ENCODE measurements around the gene LAMA5. TPM values are rescaled to one million over a fixed set of nuclear protein-coding genes. Genes with fewer than 3 reads are reported as not detected.

The LAMA5 gene
- total and polyA plus RNA-seq, 2 of the 8 experiments (the other 6 are each of a cell fraction or from before 2014, with no cell fraction given): 34.4 to 225 TPM

- H3K4me1 ChIP-seq (replicated peaks in 1 of 4; ENCODE audit: control insufficient read depth in 3 of 4, insufficient read depth in 4 of 4, low read length in 3 of 4): peaks cover 0 to 6% (median 1%) of the 10 kb centered on the region in 4 experiments; a peak in 5 of 7 replicates
- WGBS, 2 experiments (ENCODE audit: extremely low coverage in 1 of 2, insufficient coverage in 1 of 2, insufficient read length in 1 of 2, insufficient replicate concordance in 2 of 2, low coverage in 1 of 2, low lambda C conversion rate in 2 of 2, missing lambda C conversion rate in 1 of 2): 91% methylated on average over 21 of the region's 26 CpGs; no CpG with 5 or more reads in 1 of the 2 experiments
- no peaks in the 10 kb centered on the region for H3K9me3 ChIP-seq (ENCODE audit: insufficient read depth in 2 of 2, low read depth in 1 of 2, low read length in 1 of 2)
- no peak overlapping the region for H3K27ac ChIP-seq (ENCODE audit: low read depth, low read length)
- H3K9ac ChIP-seq (replicated peaks in 1 of 4; ENCODE audit: extremely low read depth in 1 of 4, low read depth in 3 of 4, low read length in 3 of 4): no peak overlapping the region
- H3K23me2 ChIP-seq (ENCODE audit: low read depth, low read length): no peaks in the 10 kb centered on the region; the same call in 1 of the 2 replicates
- H3K79me2 ChIP-seq (ENCODE audit: control insufficient read depth in 1 of 2, insufficient read depth in 2 of 2, low read length in 2 of 2): peaks cover 6 to 18% of the 10 kb centered on the region in 2 experiments; a peak in 3 of 4 replicates
- H3K4me2 ChIP-seq (ENCODE audit: insufficient read depth in 1 of 2, low read depth in 2 of 2, low read length in 2 of 2): no peak overlapping the region
- H2BK20ac ChIP-seq (ENCODE audit: low read length): no peak overlapping the region
- H2BK120ac ChIP-seq (replicated peaks; ENCODE audit: low read depth, low read length): no peak overlapping the region
- peaks cover 37 to 91% (median 76%) of the 10 kb centered on the region in 4 experiments for H3K36me3 ChIP-seq (ENCODE audit: control insufficient read depth in 2 of 4, insufficient read depth in 4 of 4, low read length in 3 of 4)
- H3K4ac ChIP-seq (replicated peaks; ENCODE audit: insufficient read length, low read depth, low read length): no peak overlapping the region
- H4K20me1 ChIP-seq (replicated peaks in 1 of 2; ENCODE audit: control insufficient read depth in 1 of 2, insufficient read depth in 2 of 2, low read length in 2 of 2): peaks cover 23 to 42% of the 10 kb centered on the region in 2 experiments
- H3K27me3 ChIP-seq (replicated peaks in 1 of 4; ENCODE audit: control insufficient read depth in 3 of 4, extremely low read depth in 1 of 4, insufficient read depth in 3 of 4, low read length in 3 of 4): no peaks in the 10 kb centered on the region
- no peak for DNase-seq (ENCODE audit: low read depth in 1 of 2, low spot score in 2 of 2)
- FAIRE-seq: no peak
- H2AK5ac ChIP-seq (ENCODE audit: low read depth, low read length): no peak overlapping the region
- no peak overlapping the region for H2BK12ac ChIP-seq (ENCODE audit: low read depth, low read length)
- H3K4me3 ChIP-seq (ENCODE audit: extremely low read depth in 1 of 4, insufficient read depth in 2 of 4, low read depth in 3 of 4, low read length in 4 of 4): no peak overlapping the region
- no peak overlapping the region for H2BK15ac ChIP-seq (ENCODE audit: low read length)
- no peak overlapping the region for H2AFZ ChIP-seq (ENCODE audit: low read length)
- H4K91ac ChIP-seq (replicated peaks; ENCODE audit: insufficient read length, low read length): no peak overlapping the region
- peaks cover 11% of the 10 kb centered on the region for H3K79me1 ChIP-seq (ENCODE audit: low read depth, low read length)
- no peak overlapping the region for H3K23ac ChIP-seq (ENCODE audit: insufficient read length)
- H3K56ac ChIP-seq (replicated peaks; ENCODE audit: insufficient read length, low read depth, low read length): no peak overlapping the region
- no peak overlapping the region for H3K18ac ChIP-seq (ENCODE audit: extremely low read depth, low read length)
- H3K14ac ChIP-seq (ENCODE audit: insufficient read length): no peak overlapping the region
- ChIA-PET CTCF (ENCODE audit: partially characterized antibody) (interaction anchor here (0.6 to 2.0 kb wide), 6 partner anchors 12 to 84 kb away, joined by 3 to 8 read pairs (median 3); no protein-coding TSS in a partner anchor), POLR2A (ENCODE audit: partially characterized antibody) (interaction anchor here (1.2 to 14.6 kb wide), 8 partner anchors 10 to 79 kb away, joined by 3 to 170 read pairs (median 23); partner anchors contain the start of genes LAMA5 and RPS21)
- no peak overlapping the region for H2BK5ac ChIP-seq (ENCODE audit: low read depth, low read length)
- H4K5ac ChIP-seq (ENCODE audit: insufficient read length, low read depth, low read length): no peak overlapping the region
- H4K8ac ChIP-seq (ENCODE audit: extremely low read depth, insufficient read depth, low read length): no peak overlapping the region
- TF ChIP-seq SUZ12 (IDR thresholded peaks at IDR 0.05; ENCODE audit: low read length): no peak
- TF ChIP-seq TAF7 (optimal IDR thresholded peaks at IDR 0.05; ENCODE audit: borderline replicate concordance, low read depth, low read length): no peak
- TF ChIP-seq EZH2 (IDR thresholded peaks at IDR 0.05; ENCODE audit: low read depth, low read length, severe bottlenecking): no peak
- TF ChIP-seq MAFK (IDR thresholded peaks at IDR 0.05; ENCODE audit: low read depth, low read length): no peak
- TF ChIP-seq EP300 (IDR thresholded peaks at IDR 0.05; ENCODE audit: borderline replicate concordance in 1 of 2, low read depth in 2 of 2, low read length in 2 of 2): no peak
- TF ChIP-seq SAP30 (IDR thresholded peaks at IDR 0.05; ENCODE audit: insufficient read depth, insufficient replicate concordance, low read length): no peak
- TF ChIP-seq JUND (IDR thresholded peaks at IDR 0.05; ENCODE audit: low read length): no peak
- TF ChIP-seq SIN3A (conservative IDR thresholded peaks at IDR 0.05 in 1 of 2, IDR thresholded peaks at IDR 0.05 in 1 of 2; ENCODE audit: low read depth in 1 of 2, low read length in 2 of 2): no peak
- TF ChIP-seq POLR2A (IDR thresholded peaks at IDR 0.05; ENCODE audit: control extremely low read depth in 1 of 2, low read depth in 2 of 2, low read length in 2 of 2): no peak
- TF ChIP-seq EGR1 (IDR thresholded peaks at IDR 0.05; ENCODE audit: borderline replicate concordance, low read depth, low read length): no peak
- no peak for TF ChIP-seq MAX (IDR thresholded peaks at IDR 0.05)
Measured at GRCh38 chr20:62309198-62309944, 57.7 kb downstream of the LAMA5 start.

Data from H1 (cell line).